Neuronal stem cell (in vitro differentiated cells): ENCODE measurements around the gene EDRF1.

ENCODE experiments used
- DNase-seq: peaks from one replicate; pipeline ENCODE4 v3.0.0-alpha.2; 2013; ENCODE audit warnings: low spot score
- H2AFZ ChIP-seq: one replicate; pipeline ENCODE4 v1.6.1; 2013; ENCODE audit warnings: mild to moderate bottlenecking, low read length, inconsistent platforms
- H2AK5ac ChIP-seq: 2 replicates; pipeline ENCODE4 v1.6.1; 2013; ENCODE audit warnings: low read depth, mild to moderate bottlenecking, inconsistent platforms, low read length, moderate library complexity, mixed read lengths
- H2BK120ac ChIP-seq: 2 replicates; pipeline ENCODE4 v1.6.1; 2013; ENCODE audit warnings: low read depth, mild to moderate bottlenecking, inconsistent platforms, low read length, moderate library complexity, mixed read lengths
- H2BK12ac ChIP-seq: one replicate; pipeline ENCODE4 v1.6.1; 2013; ENCODE audit warnings: low read length, inconsistent platforms
- H2BK15ac ChIP-seq: 2 replicates; pipeline ENCODE4 v1.6.1; 2013; ENCODE audit warnings: mild to moderate bottlenecking, low read length, inconsistent platforms, mixed read lengths
- H2BK5ac ChIP-seq: one replicate; pipeline ENCODE4 v1.6.1; 2013; ENCODE audit warnings: inconsistent platforms, mild to moderate bottlenecking, low read length, moderate library complexity
- H3K14ac ChIP-seq: one replicate; pipeline ENCODE4 v1.6.1; 2013; ENCODE audit warnings: low read length, inconsistent platforms
- H3K18ac ChIP-seq: 2 replicates; pipeline ENCODE4 v1.6.1; 2013; ENCODE audit warnings: low read length, inconsistent platforms
- H3K23ac ChIP-seq: 2 replicates; pipeline ENCODE4 v1.6.1; 2013; ENCODE audit warnings: low read depth, mild to moderate bottlenecking, mixed read lengths, low read length, inconsistent platforms; ENCODE audit not compliant: poor library complexity
- H3K27ac ChIP-seq: replicated peaks from 3 replicates; pipeline ENCODE4 v1.5.1; 2013; ENCODE audit warnings: low read length, inconsistent platforms
- H3K27me3 ChIP-seq, 3 experiments: 2 replicates each; pipeline ENCODE4 v1.6.1; 2013; ENCODE audit warnings: low read length in 3 of 3, mild to moderate bottlenecking in 2 of 3, inconsistent platforms in 1 of 3, low read depth in 1 of 3, mixed read lengths in 1 of 3, moderate library complexity in 1 of 3; ENCODE audit not compliant: control insufficient read depth in 3 of 3, insufficient read depth in 3 of 3
- H3K36me3 ChIP-seq, 2 donors: replicated peaks in 1 of 2; 2 replicates each; pipeline ENCODE4 v1.6.1; 2013; ENCODE audit warnings: low read length in 2 of 2; ENCODE audit not compliant: control insufficient read depth in 2 of 2, insufficient read depth in 2 of 2
- H3K4ac ChIP-seq: 2 replicates; pipeline ENCODE4 v1.6.1; 2013; ENCODE audit warnings: inconsistent platforms, mild to moderate bottlenecking, low read length, moderate library complexity
- H3K4me1 ChIP-seq, 2 donors: 1 replicate in 1 of 2; 2 replicates in 1 of 2; pipeline ENCODE4 v1.6.1; 2013; ENCODE audit warnings: low read length in 2 of 2, low read depth in 1 of 2; ENCODE audit not compliant: control insufficient read depth in 2 of 2, insufficient read depth in 1 of 2
- H3K4me2 ChIP-seq: one replicate; pipeline ENCODE4 v1.6.1; 2013; ENCODE audit warnings: mild to moderate bottlenecking, low read length, inconsistent platforms; ENCODE audit not compliant: insufficient read depth, poor library complexity, severe bottlenecking
- H3K4me3 ChIP-seq, 2 donors: 2 replicates each; pipeline ENCODE4 v1.5.1; 2013; ENCODE audit warnings: low read length in 2 of 2, mild to moderate bottlenecking in 2 of 2, inconsistent platforms in 1 of 2, moderate library complexity in 1 of 2
- H3K79me1 ChIP-seq: one replicate; pipeline ENCODE4 v1.6.1; 2013; ENCODE audit warnings: low read depth, mild to moderate bottlenecking, inconsistent platforms, low read length, moderate library complexity
- H3K9ac ChIP-seq: one replicate; pipeline ENCODE4 v1.6.1; 2013; ENCODE audit warnings: mild to moderate bottlenecking, low read depth, low read length, inconsistent platforms; ENCODE audit not compliant: poor library complexity
- H3K9me3 ChIP-seq, 2 donors: replicated peaks in 1 of 2; 2 replicates each; pipeline versions ENCODE3 to v1.6.1; 2013; ENCODE audit warnings: low read length in 2 of 2, mild to moderate bottlenecking in 2 of 2, inconsistent platforms in 1 of 2, low read depth in 1 of 2, mixed read lengths in 1 of 2, moderate library complexity in 1 of 2; ENCODE audit not compliant: control insufficient read depth in 2 of 2, insufficient read depth in 1 of 2
- H4K8ac ChIP-seq: one replicate; pipeline ENCODE4 v1.6.1; 2013; ENCODE audit warnings: low read depth, mild to moderate bottlenecking, inconsistent platforms, low read length, moderate library complexity
- H4K91ac ChIP-seq: one replicate; pipeline ENCODE4 v1.6.1; 2013; ENCODE audit warnings: low read length, low read depth, mild to moderate bottlenecking, inconsistent platforms; ENCODE audit not compliant: poor library complexity
- WGBS, 2 donors: extraction: QIAGEN DNeasy Blood & Tissue Kit; methylation state at CpG; one replicate each; pipeline ENCODE4 v1.1.7; 2013; ENCODE audit warnings: missing lambda C conversion rate in 2 of 2, mixed read lengths in 1 of 2; ENCODE audit not compliant: insufficient read length in 2 of 2, insufficient replicate concordance in 1 of 2; ENCODE audit errors: extremely low coverage in 2 of 2; 5-methylcytosine and 5-hydroxymethylcytosine counted together

The EDRF1 gene

DNA sequence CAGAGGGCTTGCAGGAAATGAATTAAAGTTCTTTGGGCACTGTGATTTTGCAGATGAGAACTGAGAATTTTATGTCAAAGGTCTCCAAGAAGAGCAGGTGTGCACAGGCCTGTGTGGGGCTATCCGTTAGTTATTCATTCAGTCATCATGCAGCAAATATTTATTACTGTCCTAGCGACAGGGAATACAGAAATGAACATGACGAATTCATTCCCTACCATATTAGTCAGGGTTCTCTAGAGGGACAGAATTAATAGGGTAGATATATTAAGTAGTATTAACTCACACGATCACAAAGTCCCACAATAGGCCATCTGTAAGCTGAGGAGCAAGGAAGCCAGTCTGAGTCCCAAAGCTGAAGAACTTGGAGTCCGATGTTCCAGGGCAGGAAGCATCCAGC lies 59.0 kb downstream of the EDRF1 start:
- Histone ChIP-seq H3K27me3 (no peaks in the 10 kb centered on the region), H4K8ac (no peak overlapping the region), H3K4me2 (no peak overlapping the region), H2AFZ (no peak overlapping the region), H3K27ac (no peak overlapping the region), H2BK120ac (no peak overlapping the region), H3K18ac (no peak overlapping the region), H3K23ac (no peak overlapping the region), H3K36me3 (no peaks in the 10 kb centered on the region), H3K9ac (no peak overlapping the region), H4K91ac (no peak overlapping the region), H2BK12ac (no peak overlapping the region), H3K4ac (no peak overlapping the region), H3K4me1 (peaks cover 0 to 5% of the 10 kb centered on the region in 2 donors), H2BK15ac (no peak overlapping the region), H3K9me3 (peaks cover 0 to 3% of the 10 kb centered on the region in 2 donors), H3K14ac (no peak overlapping the region), H3K79me1 (peaks cover 2% of the 10 kb centered on the region), H2AK5ac (no peak overlapping the region), H3K4me3 (no peak overlapping the region), H2BK5ac (no peak overlapping the region)
- no CpG with 5 or more reads among the region's 5 CpGs for WGBS, 2 donors
- DNase-seq: no peak

DNA sequence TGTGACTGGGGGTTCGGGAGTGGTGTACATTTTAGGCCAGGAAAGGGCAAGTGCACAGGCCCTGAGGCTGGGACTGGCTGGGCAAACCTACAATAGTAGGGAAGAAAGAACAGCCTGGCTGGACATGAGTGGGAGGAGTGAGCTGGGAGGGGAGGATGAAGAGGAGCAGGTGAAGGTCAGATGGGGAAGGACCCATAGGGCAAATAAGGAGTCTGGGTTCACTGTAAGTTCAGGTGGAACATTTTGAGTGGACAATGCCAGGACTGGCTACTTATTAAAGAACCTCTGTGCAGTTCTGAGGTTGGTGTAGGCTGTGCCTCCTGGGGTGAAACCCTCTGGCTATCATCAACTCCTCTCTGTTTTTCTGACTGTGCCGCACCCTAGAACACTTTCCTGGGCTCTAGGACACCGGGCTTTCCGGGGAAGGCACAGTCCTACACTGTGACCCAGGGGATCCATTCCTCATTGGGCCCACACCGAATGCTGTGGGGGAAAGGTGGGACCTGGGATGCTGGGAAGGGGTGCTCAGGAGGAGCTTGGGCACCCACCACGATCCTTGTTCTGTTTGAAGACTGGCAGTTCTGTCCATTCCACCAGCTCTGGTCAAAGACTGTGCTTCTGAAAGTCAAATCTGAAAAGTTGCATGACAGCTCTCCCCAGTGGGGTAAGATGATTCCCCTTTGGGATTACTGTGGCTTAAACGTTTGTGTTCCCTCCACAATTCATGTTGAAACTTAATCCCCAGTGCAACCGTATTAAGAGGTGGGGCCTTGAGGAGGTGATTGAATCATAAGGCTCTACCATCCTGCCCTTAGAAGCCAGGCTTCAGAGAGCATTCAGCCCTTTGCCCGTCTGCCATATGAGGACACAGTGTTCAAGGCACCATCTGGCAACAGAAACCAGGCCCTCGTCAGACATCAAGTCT lies 60.2 kb downstream of the EDRF1 start:
- H3K36me3 ChIP-seq: no peaks in the 10 kb centered on the region
- no peak overlapping the region for H3K23ac ChIP-seq
- peaks cover 0 to 5% of the 10 kb centered on the region in 2 donors for H3K4me1 ChIP-seq
- no peak overlapping the region for H3K4me2 ChIP-seq
- H3K4me3 ChIP-seq: no peak overlapping the region
- H3K9ac ChIP-seq: no peak overlapping the region
- no peak overlapping the region for H3K18ac ChIP-seq
- H2AK5ac ChIP-seq: no peak overlapping the region
- H2BK120ac ChIP-seq: no peak overlapping the region
- no peak overlapping the region for H4K91ac ChIP-seq
- no peak overlapping the region for H3K4ac ChIP-seq
- WGBS, 2 donors: no CpG with 5 or more reads among the region's 10 CpGs
- H3K27me3 ChIP-seq: no peaks in the 10 kb centered on the region
- no peak overlapping the region for H3K14ac ChIP-seq
- no peak overlapping the region for H2AFZ ChIP-seq
- H4K8ac ChIP-seq: no peak overlapping the region
- no peak overlapping the region for H3K27ac ChIP-seq
- H2BK5ac ChIP-seq: no peak overlapping the region
- H2BK12ac ChIP-seq: no peak overlapping the region
- peaks cover 0 to 3% of the 10 kb centered on the region in 2 donors for H3K9me3 ChIP-seq
- no peak for DNase-seq
- H2BK15ac ChIP-seq: no peak overlapping the region
- no peaks in the 10 kb centered on the region for H3K79me1 ChIP-seq

DNA sequence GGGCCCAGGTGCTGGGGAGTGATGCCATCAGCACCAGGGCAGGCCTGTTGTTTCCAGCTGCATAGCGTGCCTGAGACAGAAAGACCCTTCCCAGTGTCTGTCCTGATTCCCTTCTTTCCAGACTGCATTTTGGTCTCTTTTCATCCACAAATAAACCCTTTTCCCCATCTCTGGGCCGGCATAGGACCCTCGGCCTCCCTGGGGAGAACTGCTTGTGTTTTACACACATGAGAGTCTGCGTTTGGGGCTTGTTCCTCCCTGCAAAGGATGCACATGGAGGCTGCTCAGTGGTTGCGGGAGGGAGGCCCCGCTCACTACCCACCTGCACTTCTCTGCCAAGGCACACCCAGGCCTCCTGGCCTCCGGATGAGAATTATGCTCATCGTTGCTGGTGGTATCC lies 61.9 kb downstream of the EDRF1 start:
- H3K27me3 ChIP-seq: no peaks in the 10 kb centered on the region
- H2BK5ac ChIP-seq: no peak overlapping the region
- H3K4me1 ChIP-seq: peaks cover 0 to 5% of the 10 kb centered on the region in 2 donors
- no peak overlapping the region for H4K8ac ChIP-seq
- no peaks in the 10 kb centered on the region for H3K79me1 ChIP-seq
- H2BK120ac ChIP-seq: no peak overlapping the region
- H3K23ac ChIP-seq: no peak overlapping the region
- no peaks in the 10 kb centered on the region for H3K36me3 ChIP-seq
- no peak overlapping the region for H4K91ac ChIP-seq
- DNase-seq: no peak
- H2AK5ac ChIP-seq: no peak overlapping the region
- no peak overlapping the region for H3K14ac ChIP-seq
- no peak overlapping the region for H3K4me2 ChIP-seq
- H3K4me3 ChIP-seq: no peak overlapping the region
- no peak overlapping the region for H2BK12ac ChIP-seq
- H3K9me3 ChIP-seq: peaks cover 0 to 3% of the 10 kb centered on the region in 2 donors
- H3K18ac ChIP-seq: no peak overlapping the region
- no peak overlapping the region for H2BK15ac ChIP-seq
- WGBS, 2 donors: no CpG with 5 or more reads among the region's 8 CpGs
- no peak overlapping the region for H3K4ac ChIP-seq
- H2AFZ ChIP-seq: peak overlapping the region; percentile 77
- no peak overlapping the region for H3K27ac ChIP-seq
- H3K9ac ChIP-seq: no peak overlapping the region

DNA sequence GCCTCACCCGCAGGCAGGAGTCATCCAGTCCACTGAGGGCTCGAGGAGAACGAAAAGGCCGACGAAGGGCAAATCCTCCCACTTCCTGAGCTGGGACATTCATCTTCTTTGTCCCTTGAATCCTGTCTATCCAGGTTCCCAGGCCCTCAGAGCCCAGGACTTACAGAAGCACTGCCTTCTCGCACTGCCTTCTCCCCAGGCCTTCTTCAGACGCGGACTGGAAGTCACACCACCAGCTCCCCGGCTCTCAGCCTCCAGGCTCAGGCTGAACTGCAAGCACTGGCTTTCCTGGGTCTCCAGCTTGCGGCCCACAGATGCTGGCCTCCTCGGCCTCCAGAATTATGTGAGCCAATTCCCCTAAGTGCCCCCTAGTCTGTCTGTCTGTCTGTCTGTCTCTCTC lies 62.5 kb downstream of the EDRF1 start:
- no peaks in the 10 kb centered on the region for H3K79me1 ChIP-seq
- H4K91ac ChIP-seq: no peak overlapping the region
- H2AFZ ChIP-seq: peak overlapping the region; percentile 77
- peaks cover 0 to 5% of the 10 kb centered on the region in 2 donors for H3K4me1 ChIP-seq
- no peak overlapping the region for H3K14ac ChIP-seq
- H3K23ac ChIP-seq: no peak overlapping the region
- H3K4me3 ChIP-seq: no peak overlapping the region
- WGBS, 2 donors: no CpG with 5 or more reads among the region's 11 CpGs
- no peak overlapping the region for H4K8ac ChIP-seq
- no peaks in the 10 kb centered on the region for H3K36me3 ChIP-seq
- no peak overlapping the region for H3K4me2 ChIP-seq
- no peak overlapping the region for H2BK12ac ChIP-seq
- H2AK5ac ChIP-seq: no peak overlapping the region
- H3K27ac ChIP-seq: no peak overlapping the region
- H2BK5ac ChIP-seq: no peak overlapping the region
- DNase-seq: no peak
- no peak overlapping the region for H3K9ac ChIP-seq
- H3K27me3 ChIP-seq: no peaks in the 10 kb centered on the region
- peaks cover 0 to 3% of the 10 kb centered on the region in 2 donors for H3K9me3 ChIP-seq
- H3K18ac ChIP-seq: no peak overlapping the region
- no peak overlapping the region for H2BK15ac ChIP-seq
- no peak overlapping the region for H2BK120ac ChIP-seq
- no peak overlapping the region for H3K4ac ChIP-seq
